ENCODE measurements around the gene SOS1.

Gene SOS1

DNA sequence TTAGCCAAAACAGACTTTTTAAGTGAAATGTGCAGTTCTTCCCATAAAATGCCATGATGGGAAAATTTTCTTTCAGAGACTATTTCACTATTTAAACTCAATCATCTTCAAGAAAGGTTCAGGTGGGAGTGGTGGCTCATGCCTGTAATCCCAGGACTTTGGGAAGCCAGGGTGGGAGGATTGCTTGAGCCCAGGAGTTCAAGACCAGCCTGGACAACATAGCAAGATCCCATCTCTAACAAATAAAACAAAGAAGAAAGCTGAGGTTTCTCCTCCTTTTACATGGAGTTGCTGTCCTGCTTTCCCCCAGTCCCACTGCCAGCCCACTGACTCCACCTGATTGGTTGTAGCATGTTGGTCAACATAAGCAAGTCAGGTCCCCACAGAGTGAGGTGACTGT is 25.8 kb upstream of the SOS1 start (continued):
- TF ChIP-seq ZNF311 (tag by site-specific recombination; IDR thresholded peaks at IDR 0.05; ENCODE audit: borderline replicate concordance) (no peak), SETDB1 (IDR thresholded peaks at IDR 0.05; ENCODE audit: insufficient read length, low read length) (no peak), IKZF3 (tag by site-specific recombination; IDR thresholded peaks at IDR 0.05) (no peak), ZBTB1 (tag by site-specific recombination; IDR thresholded peaks at IDR 0.05) (no peak)
- TF ChIP-seq, protein P1, sequence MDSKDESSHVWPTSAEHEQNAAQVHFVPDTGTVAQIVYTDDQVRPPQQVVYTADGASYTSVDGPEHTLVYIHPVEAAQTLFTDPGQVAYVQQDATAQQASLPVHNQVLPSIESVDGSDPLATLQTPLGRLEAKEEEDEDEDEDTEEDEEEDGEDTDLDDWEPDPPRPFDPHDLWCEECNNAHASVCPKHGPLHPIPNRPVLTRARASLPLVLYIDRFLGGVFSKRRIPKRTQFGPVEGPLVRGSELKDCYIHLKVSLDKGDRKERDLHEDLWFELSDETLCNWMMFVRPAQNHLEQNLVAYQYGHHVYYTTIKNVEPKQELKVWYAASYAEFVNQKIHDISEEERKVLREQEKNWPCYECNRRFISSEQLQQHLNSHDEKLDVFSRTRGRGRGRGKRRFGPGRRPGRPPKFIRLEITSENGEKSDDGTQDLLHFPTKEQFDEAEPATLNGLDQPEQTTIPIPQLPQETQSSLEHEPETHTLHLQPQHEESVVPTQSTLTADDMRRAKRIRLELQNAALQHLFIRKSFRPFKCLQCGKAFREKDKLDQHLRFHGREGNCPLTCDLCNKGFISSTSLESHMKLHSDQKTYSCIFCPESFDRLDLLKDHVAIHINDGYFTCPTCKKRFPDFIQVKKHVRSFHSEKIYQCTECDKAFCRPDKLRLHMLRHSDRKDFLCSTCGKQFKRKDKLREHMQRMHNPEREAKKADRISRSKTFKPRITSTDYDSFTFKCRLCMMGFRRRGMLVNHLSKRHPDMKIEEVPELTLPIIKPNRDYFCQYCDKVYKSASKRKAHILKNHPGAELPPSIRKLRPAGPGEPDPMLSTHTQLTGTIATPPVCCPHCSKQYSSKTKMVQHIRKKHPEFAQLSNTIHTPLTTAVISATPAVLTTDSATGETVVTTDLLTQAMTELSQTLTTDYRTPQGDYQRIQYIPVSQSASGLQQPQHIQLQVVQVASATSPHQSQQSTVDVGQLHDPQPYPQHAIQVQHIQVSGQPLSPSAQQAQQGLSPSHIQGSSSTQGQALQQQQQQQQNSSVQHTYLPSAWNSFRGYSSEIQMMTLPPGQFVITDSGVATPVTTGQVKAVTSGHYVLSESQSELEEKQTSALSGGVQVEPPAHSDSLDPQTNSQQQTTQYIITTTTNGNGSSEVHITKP (tag by site-specific recombination; IDR thresholded peaks at IDR 0.05): no peak

DNA sequence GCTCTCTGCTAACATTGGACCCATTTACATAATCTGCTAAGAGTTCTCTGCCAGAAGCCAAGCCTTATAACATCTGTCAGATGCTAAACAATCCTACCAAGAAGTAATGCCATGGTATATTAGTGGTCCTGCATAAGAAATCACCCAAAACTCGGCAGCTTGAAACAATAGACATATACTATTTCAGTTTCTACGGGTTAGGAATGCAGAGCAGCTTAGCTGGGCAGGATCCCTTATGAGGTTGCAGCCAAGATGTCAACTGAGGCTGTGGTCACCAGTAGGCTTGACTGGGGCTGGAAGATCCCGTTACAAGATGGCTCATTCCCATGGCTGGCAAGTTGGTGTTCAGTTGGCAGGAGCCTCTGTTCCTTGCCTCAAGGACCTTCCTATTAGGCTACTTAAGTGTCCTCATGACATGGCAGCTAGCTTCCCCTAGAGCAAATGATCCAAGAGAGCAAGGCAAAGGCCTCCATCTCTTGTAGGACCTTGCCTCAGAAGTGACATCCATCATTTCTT is 25.1 kb upstream of the SOS1 start:
- Histone ChIP-seq H3K4me1 (ENCODE audit: control insufficient read depth, insufficient read depth, low read length) (peaks cover 2% of the 10 kb centered on the region; the same call in 1 of the 2 replicates), H3K27ac (ENCODE audit: extremely low read depth, low read depth, low read length) (no peak overlapping the region), H3K4me3 (ENCODE audit: low read depth, low read length) (no peak overlapping the region), H3K9me3 (ENCODE audit: control insufficient read depth, insufficient read depth, low read depth, low read length) (no peaks in the 10 kb centered on the region), H3K36me3 (ENCODE audit: control insufficient read depth in 2 of 2, insufficient read depth in 1 of 2, low read length in 2 of 2) (no peaks in the 10 kb centered on the region)
- ChIA-PET CTCF (no interaction called here), POLR2A (no interaction called here)
- no peak for TF ChIP-seq ZBTB48 (tag by site-specific recombination; IDR thresholded peaks at IDR 0.05)
- TF ChIP-seq ZSCAN30 (tag by site-specific recombination; IDR thresholded peaks at IDR 0.05): no peak
- TF ChIP-seq ZNF37A (tag by site-specific recombination; IDR thresholded peaks at IDR 0.05): no peak
- no peak for TF ChIP-seq ZBTB8A (tag by site-specific recombination; IDR thresholded peaks at IDR 0.05)

DNA sequence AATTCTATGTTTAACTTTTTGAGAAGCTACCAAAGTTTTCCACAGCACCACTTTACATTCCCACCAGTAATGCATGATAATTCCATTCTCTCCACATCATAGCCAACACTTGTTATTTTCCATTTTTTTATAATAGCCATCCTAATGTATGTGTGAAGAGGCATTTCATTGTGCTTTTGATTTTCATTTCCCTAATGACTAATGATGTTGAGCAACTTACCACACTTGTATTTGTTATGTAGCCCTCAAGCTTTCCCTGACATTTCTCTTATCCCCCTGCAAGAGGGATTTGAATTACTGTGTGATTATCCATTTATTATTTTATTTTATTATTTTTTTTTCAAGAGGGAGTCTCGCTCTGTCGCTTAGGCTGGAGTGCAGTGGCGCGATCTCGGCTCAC is 23.6 kb upstream of the SOS1 start:
- CTCF ChIA-PET: no interaction called here

More for the DNA sequence above, 23.6 kb upstream of the SOS1 start:
- peaks cover 10% of the 10 kb centered on the region for H3K4me1 ChIP-seq (ENCODE audit: control insufficient read depth, insufficient read depth, low read length)
- H3K4me3 ChIP-seq (ENCODE audit: low read depth, low read length): no peak overlapping the region
- H3K27ac ChIP-seq (ENCODE audit: extremely low read depth, low read depth, low read length): no peak overlapping the region
- TF ChIP-seq ZNF239 (tag by site-specific recombination; IDR thresholded peaks at IDR 0.05): no peak
- TF ChIP-seq, protein P2, sequence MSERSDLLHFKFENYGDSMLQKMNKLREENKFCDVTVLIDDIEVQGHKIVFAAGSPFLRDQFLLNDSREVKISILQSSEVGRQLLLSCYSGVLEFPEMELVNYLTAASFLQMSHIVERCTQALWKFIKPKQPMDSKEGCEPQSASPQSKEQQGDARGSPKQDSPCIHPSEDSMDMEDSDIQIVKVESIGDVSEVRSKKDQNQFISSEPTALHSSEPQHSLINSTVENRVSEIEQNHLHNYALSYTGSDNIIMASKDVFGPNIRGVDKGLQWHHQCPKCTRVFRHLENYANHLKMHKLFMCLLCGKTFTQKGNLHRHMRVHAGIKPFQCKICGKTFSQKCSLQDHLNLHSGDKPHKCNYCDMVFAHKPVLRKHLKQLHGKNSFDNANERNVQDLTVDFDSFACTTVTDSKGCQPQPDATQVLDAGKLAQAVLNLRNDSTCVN (tag by site-specific recombination; optimal IDR thresholded peaks at IDR 0.05): no peak
- TF ChIP-seq KLF7 (tag by site-specific recombination; IDR thresholded peaks at IDR 0.05; ENCODE audit: borderline replicate concordance): no peak
- TF ChIP-seq ZNF433 (tag by site-specific recombination; IDR thresholded peaks at IDR 0.05; ENCODE audit: low read depth): no peak
- TF ChIP-seq MEIS1 (CRISPR knock-in tag; IDR thresholded peaks at IDR 0.05; ENCODE audit: borderline replicate concordance): no peak
- TF ChIP-seq RBAK (tag by site-specific recombination; IDR thresholded peaks at IDR 0.05): no peak
- TF ChIP-seq ZNF701 (tag by site-specific recombination; IDR thresholded peaks at IDR 0.05): no peak
- no peak for TF ChIP-seq ZNF76 (tag by site-specific recombination; IDR thresholded peaks at IDR 0.05; ENCODE audit: borderline replicate concordance, low read depth)
- TF ChIP-seq, protein P3, sequence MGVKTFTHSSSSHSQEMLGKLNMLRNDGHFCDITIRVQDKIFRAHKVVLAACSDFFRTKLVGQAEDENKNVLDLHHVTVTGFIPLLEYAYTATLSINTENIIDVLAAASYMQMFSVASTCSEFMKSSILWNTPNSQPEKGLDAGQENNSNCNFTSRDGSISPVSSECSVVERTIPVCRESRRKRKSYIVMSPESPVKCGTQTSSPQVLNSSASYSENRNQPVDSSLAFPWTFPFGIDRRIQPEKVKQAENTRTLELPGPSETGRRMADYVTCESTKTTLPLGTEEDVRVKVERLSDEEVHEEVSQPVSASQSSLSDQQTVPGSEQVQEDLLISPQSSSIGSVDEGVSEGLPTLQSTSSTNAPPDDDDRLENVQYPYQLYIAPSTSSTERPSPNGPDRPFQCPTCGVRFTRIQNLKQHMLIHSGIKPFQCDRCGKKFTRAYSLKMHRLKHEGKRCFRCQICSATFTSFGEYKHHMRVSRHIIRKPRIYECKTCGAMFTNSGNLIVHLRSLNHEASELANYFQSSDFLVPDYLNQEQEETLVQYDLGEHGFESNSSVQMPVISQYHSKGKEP (tag by site-specific recombination; IDR thresholded peaks at IDR 0.05): no peak
- no peak for TF ChIP-seq ZNF837 (tag by site-specific recombination; IDR thresholded peaks at IDR 0.05)
- no peak for TF ChIP-seq ZNF571 (tag by site-specific recombination; IDR thresholded peaks at IDR 0.05)
- TF ChIP-seq ZNF843 (tag by site-specific recombination; IDR thresholded peaks at IDR 0.05): no peak
- TF ChIP-seq ZNF37A (tag by site-specific recombination; IDR thresholded peaks at IDR 0.05): no peak
- no peak for TF ChIP-seq ZBTB7A (tag by site-specific recombination; IDR thresholded peaks at IDR 0.05; ENCODE audit: low read depth)
- no peak for TF ChIP-seq KLF10 (tag by site-specific recombination; IDR thresholded peaks at IDR 0.05)
- no peak for TF ChIP-seq WT1 (tag by site-specific recombination; IDR thresholded peaks at IDR 0.05)
- TF ChIP-seq ZNF391 (tag by site-specific recombination; IDR thresholded peaks at IDR 0.05; ENCODE audit: borderline replicate concordance, low read depth): no peak
- no peak for TF ChIP-seq ZNF169 (tag by site-specific recombination; IDR thresholded peaks at IDR 0.05)
- POLR2A ChIA-PET: interaction anchor here (0.9 kb wide), 1 partner anchor 24 kb away, joined by 5 read pairs; no protein-coding TSS in a partner anchor
- no peaks in the 10 kb centered on the region for H3K36me3 ChIP-seq (ENCODE audit: control insufficient read depth in 2 of 2, insufficient read depth in 1 of 2, low read length in 2 of 2)
- H3K9me3 ChIP-seq (ENCODE audit: control insufficient read depth, insufficient read depth, low read depth, low read length): no peaks in the 10 kb centered on the region
